H9 (cell line): ENCODE data around the gene CEACAM20. TPM values are rescaled to one million over a fixed set of nuclear protein-coding genes. Genes with fewer than 3 reads are reported as not detected.

Experiments
- DNase-seq: peaks from one replicate; pipeline ENCODE4 v3.0.0-alpha.2; 2017
- H2AFZ ChIP-seq: one replicate; pipeline ENCODE4 v1.6.1; 2013; ENCODE audit warnings: mild to moderate bottlenecking, low read length, control low read depth, moderate library complexity
- H2AK5ac ChIP-seq: 2 replicates; pipeline ENCODE4 v1.6.1; 2013; ENCODE audit warnings: low read length, control low read depth, mixed read lengths; ENCODE audit not compliant: insufficient read length
- H2BK120ac ChIP-seq: one replicate; pipeline ENCODE4 v1.6.1; 2013; ENCODE audit warnings: low read depth, mild to moderate bottlenecking, low read length, control low read depth, inconsistent platforms; ENCODE audit not compliant: poor library complexity, severe bottlenecking
- H2BK12ac ChIP-seq: 2 replicates; pipeline ENCODE4 v1.6.1; 2013; ENCODE audit warnings: low read length, control low read depth, mixed read lengths, low read depth; ENCODE audit not compliant: insufficient read length
- H2BK15ac ChIP-seq: 2 replicates; pipeline ENCODE4 v1.6.1; 2013; ENCODE audit warnings: low read depth, low read length, control low read depth
- H2BK20ac ChIP-seq: one replicate; pipeline ENCODE4 v1.6.1; 2013; ENCODE audit warnings: low read depth, mild to moderate bottlenecking, low read length, control low read depth, inconsistent platforms; ENCODE audit not compliant: poor library complexity, severe bottlenecking
- H2BK5ac ChIP-seq: 2 replicates; pipeline ENCODE4 v1.6.1; 2013; ENCODE audit warnings: low read length, control low read depth, mixed read lengths; ENCODE audit not compliant: insufficient read length
- H3K14ac ChIP-seq: 2 replicates; pipeline ENCODE4 v1.6.1; 2013; ENCODE audit warnings: low read length, control low read depth; ENCODE audit not compliant: insufficient read depth
- H3K18ac ChIP-seq: 2 replicates; pipeline ENCODE4 v1.6.1; 2013; ENCODE audit warnings: low read depth, mild to moderate bottlenecking, mixed read lengths, low read length, control low read depth; ENCODE audit not compliant: insufficient read length
- H3K23ac ChIP-seq: 2 replicates; pipeline ENCODE4 v1.6.1; 2013; ENCODE audit warnings: low read length, control low read depth, mixed read lengths, low read depth; ENCODE audit not compliant: insufficient read length
- H3K23me2 ChIP-seq: 2 replicates; pipeline ENCODE4 v1.6.1; 2013; ENCODE audit warnings: low read depth, mild to moderate bottlenecking, mixed read lengths, low read length, control low read depth; ENCODE audit not compliant: insufficient read length, poor library complexity, severe bottlenecking
- H3K27ac ChIP-seq: 2 replicates; pipeline ENCODE4 v1.5.1; 2013; ENCODE audit warnings: low read length, control low read depth, mixed read lengths, low read depth; ENCODE audit not compliant: insufficient read length
- H3K27me3 ChIP-seq: 2 replicates; pipeline ENCODE4 v1.6.1; 2013; ENCODE audit warnings: low read length, control low read depth, inconsistent platforms; ENCODE audit not compliant: insufficient read depth
- H3K4ac ChIP-seq: 2 replicates; pipeline ENCODE4 v1.6.1; 2013; ENCODE audit warnings: low read depth, mild to moderate bottlenecking, control low read depth, inconsistent platforms, low read length, moderate library complexity
- H3K4me1 ChIP-seq: 2 replicates; pipeline ENCODE4 v1.6.1; 2013; ENCODE audit warnings: low read length, control low read depth, inconsistent platforms; ENCODE audit not compliant: insufficient read depth
- H3K4me2 ChIP-seq: 2 replicates; pipeline ENCODE4 v1.6.1; 2013; ENCODE audit warnings: low read length, control low read depth, mixed read lengths; ENCODE audit not compliant: insufficient read length, insufficient read depth
- H3K56ac ChIP-seq: 2 replicates; pipeline ENCODE4 v1.6.1; 2013; ENCODE audit warnings: low read depth, mild to moderate bottlenecking, mixed read lengths, low read length, control low read depth; ENCODE audit not compliant: insufficient read length
- H3K79me1 ChIP-seq: 2 replicates; pipeline ENCODE4 v1.6.1; 2013; ENCODE audit warnings: low read depth, mild to moderate bottlenecking, moderate library complexity, low read length, control low read depth, inconsistent platforms; ENCODE audit not compliant: insufficient read depth, poor library complexity, severe bottlenecking
- H3K79me2 ChIP-seq: 2 replicates; pipeline ENCODE4 v1.6.1; 2013; ENCODE audit warnings: low read length, control low read depth, inconsistent platforms; ENCODE audit not compliant: insufficient read depth
- H3K9ac ChIP-seq: 2 replicates; pipeline ENCODE4 v1.6.1; 2013; ENCODE audit warnings: low read length, control low read depth, mixed read lengths; ENCODE audit not compliant: insufficient read length; ENCODE audit errors: extremely low read depth
- H3K9me3 ChIP-seq: one replicate; pipeline ENCODE4 v1.6.1; 2013; ENCODE audit warnings: low read depth, low read length, inconsistent platforms; ENCODE audit not compliant: control insufficient read depth
- H3T11ph ChIP-seq: one replicate; pipeline ENCODE4 v1.6.1; 2013; ENCODE audit warnings: mild to moderate bottlenecking, low read length, control low read depth, inconsistent platforms
- H4K20me1 ChIP-seq: one replicate; pipeline ENCODE4 v1.6.1; 2013; ENCODE audit not compliant: control insufficient read depth, insufficient read length, insufficient read depth
- H4K5ac ChIP-seq: 2 replicates; pipeline ENCODE4 v1.6.1; 2013; ENCODE audit warnings: low read depth, mild to moderate bottlenecking, mixed read lengths, low read length, control low read depth; ENCODE audit not compliant: insufficient read length
- H4K8ac ChIP-seq: replicated peaks from 2 replicates; pipeline ENCODE4 v1.6.1; 2013; ENCODE audit warnings: low read length, control low read depth, mixed read lengths, low read depth; ENCODE audit not compliant: insufficient read length
- H4K91ac ChIP-seq: 2 replicates; pipeline ENCODE4 v1.6.1; 2013; ENCODE audit warnings: low read depth, mild to moderate bottlenecking, moderate library complexity, mixed read lengths, low read length, control low read depth; ENCODE audit not compliant: insufficient read length
- H3K27ac Mint-ChIP-seq, 3 experiments: 2 replicates in 2 of 3; 3 replicates in 1 of 3; pipeline ENCODE4 v1.8.0; 2020 to 2021; ENCODE audit warnings: mixed read lengths in 3 of 3, mild to moderate bottlenecking in 1 of 3, moderate library complexity in 1 of 3
- H3K27me3 Mint-ChIP-seq: 2 replicates; pipeline ENCODE4 v1.8.0; 2021; ENCODE audit warnings: low read depth, mild to moderate bottlenecking, moderate library complexity, mixed read lengths
- H3K36me3 Mint-ChIP-seq, 3 experiments: 2 replicates in 2 of 3; 3 replicates in 1 of 3; pipeline ENCODE4 v1.8.0; 2020 to 2021; ENCODE audit warnings: low read depth in 3 of 3, mixed read lengths in 3 of 3; ENCODE audit not compliant: insufficient read depth in 1 of 3
- H3K4me1 Mint-ChIP-seq, 2 experiments: 2 replicates each; pipeline ENCODE4 v1.8.0; 2020; ENCODE audit warnings: mixed read lengths in 2 of 2
- H3K4me3 Mint-ChIP-seq, 2 experiments: 2 replicates in 1 of 2; 3 replicates in 1 of 2; pipeline ENCODE4 v1.8.0; 2020 to 2021; ENCODE audit warnings: mild to moderate bottlenecking in 2 of 2, mixed read lengths in 2 of 2, moderate library complexity in 1 of 2
- H3K9me3 Mint-ChIP-seq, 2 experiments: 2 replicates in 1 of 2; 3 replicates in 1 of 2; pipeline ENCODE4 v1.8.0; 2020; ENCODE audit warnings: mild to moderate bottlenecking in 2 of 2, mixed read lengths in 2 of 2, moderate library complexity in 1 of 2
- CTCF ChIP-seq: fragments of 200-600 bp; sonication (generic); conservative IDR thresholded peaks from 3 replicates; pipeline ENCODE4 v1.8.0; 2021; ENCODE audit warnings: antibody characterized with exemption, mild to moderate bottlenecking
- WGBS: extraction: QIAGEN DNeasy Blood & Tissue Kit; methylation state at CpG from one replicate; pipeline ENCODE4 v1.1.7; 2013; ENCODE audit warnings: missing lambda C conversion rate, low lambda C conversion rate, mixed read lengths; ENCODE audit not compliant: insufficient read length; ENCODE audit errors: extremely low coverage; 5-methylcytosine and 5-hydroxymethylcytosine counted together
- total RNA-seq: library from RNA; stranded (reverse); gene quantifications from 2 replicates; pipeline ENCODE4 v1.2.1, GENCODE V29; 2021

Gene CEACAM20
- total RNA-seq, 1 experiment from 2014 or later: not detected

- H3K27me3 Mint-ChIP-seq: peaks cover 19% of the 10 kb centered on the region
- Histone ChIP-seq H3K23ac (no peak overlapping the region), H3K4ac (no peak overlapping the region), H3K27me3 (no peaks in the 10 kb centered on the region), H3K14ac (no peak overlapping the region), H3T11ph (no peak overlapping the region), H4K5ac (no peak overlapping the region), H4K91ac (no peak overlapping the region), H3K79me1 (peaks cover 4% of the 10 kb centered on the region), H3K56ac (no peak overlapping the region), H3K18ac (no peak overlapping the region), H2BK15ac (no peak overlapping the region), H4K20me1 (no peaks in the 10 kb centered on the region), H2AK5ac (no peak overlapping the region), H3K9me3 (peaks cover 19% of the 10 kb centered on the region), H2BK5ac (no peak overlapping the region), H3K4me1 (no peaks in the 10 kb centered on the region), H3K79me2 (peaks cover 24% of the 10 kb centered on the region; the same call in 1 of the 2 replicates), H2BK20ac (no peak overlapping the region), H4K8ac (no peak overlapping the region), H2AFZ (no peak overlapping the region), H3K27ac (no peak overlapping the region), H3K23me2 (peaks cover 8% of the 10 kb centered on the region), H2BK120ac (no peak overlapping the region), H3K4me2 (peak overlapping the region; percentile 52), H2BK12ac (no peak overlapping the region), H3K9ac (no peak overlapping the region)
- H3K27ac Mint-ChIP-seq: no peak overlapping the region; a peak in 1 of 7 replicates
- H3K9me3 Mint-ChIP-seq: peaks cover 71 to 82% of the 10 kb centered on the region in 2 experiments
- no CpG with 5 or more reads among the region's 9 CpGs for WGBS
- H3K4me3 Mint-ChIP-seq: peak overlapping the region; percentile 97 to 98
- TF ChIP-seq CTCF: no peak
- peaks cover 53 to 58% (median 58%) of the 10 kb centered on the region in 3 experiments for H3K36me3 Mint-ChIP-seq
- DNase-seq: no peak
- H3K4me1 Mint-ChIP-seq: peaks cover 16 to 19% of the 10 kb centered on the region in 2 experiments
These were observed 30.5 kb downstream of the CEACAM20 start for GRCh38 chr19:44498988-44499387.
